ENCODE data around the gene NHLRC1.

DNA sequence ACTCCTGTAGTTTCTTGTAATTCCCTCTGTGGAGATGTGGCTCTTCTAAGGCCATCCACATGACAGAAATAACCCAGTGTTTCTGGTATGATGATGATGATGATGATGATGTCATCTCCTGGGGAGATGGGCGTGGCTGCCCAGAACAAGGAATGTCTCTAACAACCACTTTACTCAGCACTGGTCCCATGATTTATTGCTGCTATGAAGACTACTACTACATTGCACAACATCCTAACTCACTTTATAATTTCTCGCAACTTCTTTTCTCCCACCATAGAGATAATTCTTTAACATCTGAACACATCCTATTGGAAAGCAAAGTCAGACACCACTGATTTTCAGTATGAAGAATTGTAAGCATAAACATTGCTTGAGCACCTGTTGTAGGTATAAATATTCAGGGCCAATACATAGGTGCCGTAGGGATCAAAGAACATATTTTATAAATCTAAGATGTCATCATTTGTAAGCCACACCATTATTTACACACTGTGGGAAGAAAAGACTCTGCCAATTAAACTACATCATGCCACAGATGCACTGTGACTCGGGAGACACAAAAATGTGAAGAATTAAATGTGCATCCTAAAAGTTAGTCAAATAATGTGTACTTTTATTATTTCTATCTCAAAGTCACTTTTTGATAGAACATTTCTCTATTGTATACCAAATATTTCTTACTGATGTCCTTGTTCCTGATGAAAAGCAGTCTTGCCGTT lies 26.0 kb upstream of the NHLRC1 start:
- no peak for TF ChIP-seq EZH2 (IDR thresholded peaks at IDR 0.05; ENCODE audit: borderline replicate concordance, low read depth, low read length, severe bottlenecking)
- TF ChIP-seq, protein P1, sequence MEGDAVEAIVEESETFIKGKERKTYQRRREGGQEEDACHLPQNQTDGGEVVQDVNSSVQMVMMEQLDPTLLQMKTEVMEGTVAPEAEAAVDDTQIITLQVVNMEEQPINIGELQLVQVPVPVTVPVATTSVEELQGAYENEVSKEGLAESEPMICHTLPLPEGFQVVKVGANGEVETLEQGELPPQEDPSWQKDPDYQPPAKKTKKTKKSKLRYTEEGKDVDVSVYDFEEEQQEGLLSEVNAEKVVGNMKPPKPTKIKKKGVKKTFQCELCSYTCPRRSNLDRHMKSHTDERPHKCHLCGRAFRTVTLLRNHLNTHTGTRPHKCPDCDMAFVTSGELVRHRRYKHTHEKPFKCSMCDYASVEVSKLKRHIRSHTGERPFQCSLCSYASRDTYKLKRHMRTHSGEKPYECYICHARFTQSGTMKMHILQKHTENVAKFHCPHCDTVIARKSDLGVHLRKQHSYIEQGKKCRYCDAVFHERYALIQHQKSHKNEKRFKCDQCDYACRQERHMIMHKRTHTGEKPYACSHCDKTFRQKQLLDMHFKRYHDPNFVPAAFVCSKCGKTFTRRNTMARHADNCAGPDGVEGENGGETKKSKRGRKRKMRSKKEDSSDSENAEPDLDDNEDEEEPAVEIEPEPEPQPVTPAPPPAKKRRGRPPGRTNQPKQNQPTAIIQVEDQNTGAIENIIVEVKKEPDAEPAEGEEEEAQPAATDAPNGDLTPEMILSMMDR (IDR thresholded peaks at IDR 0.05; ENCODE audit: borderline replicate concordance, extremely low read depth, low read length, poor library complexity, severe bottlenecking), result no peak
